Mammary epithelial cell (primary cell): Measurements from ENCODE around the gene C11orf87.

Source experiments
- EZH2 ChIP-seq: IDR thresholded peaks from 2 replicates; pipeline ENCODE4 v1.6.1; 2012; ENCODE audit warnings: low read length, inconsistent platforms, borderline replicate concordance
- TF ChIP-seq, protein P1 (sequence below), 2 donors: IDR thresholded peaks in 1 of 2; conservative IDR thresholded peaks in 1 of 2; 2 replicates each; pipeline ENCODE4 v1.5.1; 2011 to 2012; ENCODE audit warnings: inconsistent platforms in 2 of 2, low read length in 2 of 2, mild to moderate bottlenecking in 2 of 2, control low read depth in 1 of 2, low read depth in 1 of 2; ENCODE audit not compliant: insufficient read depth in 1 of 2; ENCODE audit errors: extremely low read depth in 1 of 2

GRCh38 chr11:109384873-109385272, 37.1 kb upstream of the C11orf87 start:
- TF ChIP-seq, protein P1, sequence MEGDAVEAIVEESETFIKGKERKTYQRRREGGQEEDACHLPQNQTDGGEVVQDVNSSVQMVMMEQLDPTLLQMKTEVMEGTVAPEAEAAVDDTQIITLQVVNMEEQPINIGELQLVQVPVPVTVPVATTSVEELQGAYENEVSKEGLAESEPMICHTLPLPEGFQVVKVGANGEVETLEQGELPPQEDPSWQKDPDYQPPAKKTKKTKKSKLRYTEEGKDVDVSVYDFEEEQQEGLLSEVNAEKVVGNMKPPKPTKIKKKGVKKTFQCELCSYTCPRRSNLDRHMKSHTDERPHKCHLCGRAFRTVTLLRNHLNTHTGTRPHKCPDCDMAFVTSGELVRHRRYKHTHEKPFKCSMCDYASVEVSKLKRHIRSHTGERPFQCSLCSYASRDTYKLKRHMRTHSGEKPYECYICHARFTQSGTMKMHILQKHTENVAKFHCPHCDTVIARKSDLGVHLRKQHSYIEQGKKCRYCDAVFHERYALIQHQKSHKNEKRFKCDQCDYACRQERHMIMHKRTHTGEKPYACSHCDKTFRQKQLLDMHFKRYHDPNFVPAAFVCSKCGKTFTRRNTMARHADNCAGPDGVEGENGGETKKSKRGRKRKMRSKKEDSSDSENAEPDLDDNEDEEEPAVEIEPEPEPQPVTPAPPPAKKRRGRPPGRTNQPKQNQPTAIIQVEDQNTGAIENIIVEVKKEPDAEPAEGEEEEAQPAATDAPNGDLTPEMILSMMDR (conservative IDR thresholded peaks at IDR 0.05 in 1 of 2, IDR thresholded peaks at IDR 0.05 in 1 of 2; ENCODE audit: extremely low read depth in 1 of 2, insufficient read depth in 1 of 2, low read depth in 1 of 2, low read length in 2 of 2), result no peak
- no peak for TF ChIP-seq EZH2
